Measurements from ENCODE around the gene RNF207.

The RNF207 gene

DNA sequence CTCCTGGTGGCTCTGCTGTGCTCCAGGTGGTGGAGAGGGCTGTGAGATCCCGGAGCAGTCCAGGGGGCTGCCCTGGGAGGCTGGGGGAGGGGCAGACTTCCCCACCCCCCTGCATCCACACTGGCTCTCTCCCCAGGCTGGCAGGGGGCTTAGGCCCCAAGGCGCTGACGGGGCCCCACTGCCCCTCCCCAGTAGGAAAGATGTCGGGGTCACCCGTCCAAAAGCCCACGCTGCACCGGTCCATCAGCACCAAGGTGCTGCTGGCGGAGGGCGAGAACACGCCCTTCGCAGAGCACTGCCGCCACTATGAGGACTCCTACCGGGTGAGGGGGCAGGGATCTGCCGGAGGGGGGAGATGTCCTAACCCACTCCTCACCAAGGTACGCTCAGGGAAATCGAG, 5.8 kb downstream of the RNF207 start:
- TF ChIP-seq, protein P1, sequence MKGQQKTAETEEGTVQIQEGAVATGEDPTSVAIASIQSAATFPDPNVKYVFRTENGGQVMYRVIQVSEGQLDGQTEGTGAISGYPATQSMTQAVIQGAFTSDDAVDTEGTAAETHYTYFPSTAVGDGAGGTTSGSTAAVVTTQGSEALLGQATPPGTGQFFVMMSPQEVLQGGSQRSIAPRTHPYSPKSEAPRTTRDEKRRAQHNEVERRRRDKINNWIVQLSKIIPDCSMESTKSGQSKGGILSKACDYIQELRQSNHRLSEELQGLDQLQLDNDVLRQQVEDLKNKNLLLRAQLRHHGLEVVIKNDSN (IDR thresholded peaks at IDR 0.05): no peak
- TF ChIP-seq EP300 (IDR thresholded peaks at IDR 0.05; ENCODE audit: borderline replicate concordance): no peak
- no peak for TF ChIP-seq CREB1 (IDR thresholded peaks at IDR 0.05; ENCODE audit: low read depth)
- TF ChIP-seq, protein P2, sequence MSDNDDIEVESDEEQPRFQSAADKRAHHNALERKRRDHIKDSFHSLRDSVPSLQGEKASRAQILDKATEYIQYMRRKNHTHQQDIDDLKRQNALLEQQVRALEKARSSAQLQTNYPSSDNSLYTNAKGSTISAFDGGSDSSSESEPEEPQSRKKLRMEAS (IDR thresholded peaks at IDR 0.05): no peak
- no peak for TF ChIP-seq ZBTB7A (IDR thresholded peaks at IDR 0.05; ENCODE audit: low read depth)
- TF ChIP-seq FOXM1 (IDR thresholded peaks at IDR 0.05; ENCODE audit: borderline replicate concordance, low read depth): no peak
- TF ChIP-seq TAF1 (IDR thresholded peaks at IDR 0.05; ENCODE audit: low read depth): no peak
- no peak for TF ChIP-seq TCF12 (IDR thresholded peaks at IDR 0.05; ENCODE audit: low read depth)
- TF ChIP-seq TEAD4 (IDR thresholded peaks at IDR 0.05): no peak
- no peak for TF ChIP-seq CEBPB (IDR thresholded peaks at IDR 0.05)
- no peak for TF ChIP-seq RAD21 (IDR thresholded peaks at IDR 0.05; ENCODE audit: low read depth)
- TF ChIP-seq, protein P3, sequence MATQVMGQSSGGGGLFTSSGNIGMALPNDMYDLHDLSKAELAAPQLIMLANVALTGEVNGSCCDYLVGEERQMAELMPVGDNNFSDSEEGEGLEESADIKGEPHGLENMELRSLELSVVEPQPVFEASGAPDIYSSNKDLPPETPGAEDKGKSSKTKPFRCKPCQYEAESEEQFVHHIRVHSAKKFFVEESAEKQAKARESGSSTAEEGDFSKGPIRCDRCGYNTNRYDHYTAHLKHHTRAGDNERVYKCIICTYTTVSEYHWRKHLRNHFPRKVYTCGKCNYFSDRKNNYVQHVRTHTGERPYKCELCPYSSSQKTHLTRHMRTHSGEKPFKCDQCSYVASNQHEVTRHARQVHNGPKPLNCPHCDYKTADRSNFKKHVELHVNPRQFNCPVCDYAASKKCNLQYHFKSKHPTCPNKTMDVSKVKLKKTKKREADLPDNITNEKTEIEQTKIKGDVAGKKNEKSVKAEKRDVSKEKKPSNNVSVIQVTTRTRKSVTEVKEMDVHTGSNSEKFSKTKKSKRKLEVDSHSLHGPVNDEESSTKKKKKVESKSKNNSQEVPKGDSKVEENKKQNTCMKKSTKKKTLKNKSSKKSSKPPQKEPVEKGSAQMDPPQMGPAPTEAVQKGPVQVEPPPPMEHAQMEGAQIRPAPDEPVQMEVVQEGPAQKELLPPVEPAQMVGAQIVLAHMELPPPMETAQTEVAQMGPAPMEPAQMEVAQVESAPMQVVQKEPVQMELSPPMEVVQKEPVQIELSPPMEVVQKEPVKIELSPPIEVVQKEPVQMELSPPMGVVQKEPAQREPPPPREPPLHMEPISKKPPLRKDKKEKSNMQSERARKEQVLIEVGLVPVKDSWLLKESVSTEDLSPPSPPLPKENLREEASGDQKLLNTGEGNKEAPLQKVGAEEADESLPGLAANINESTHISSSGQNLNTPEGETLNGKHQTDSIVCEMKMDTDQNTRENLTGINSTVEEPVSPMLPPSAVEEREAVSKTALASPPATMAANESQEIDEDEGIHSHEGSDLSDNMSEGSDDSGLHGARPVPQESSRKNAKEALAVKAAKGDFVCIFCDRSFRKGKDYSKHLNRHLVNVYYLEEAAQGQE (IDR thresholded peaks at IDR 0.05; ENCODE audit: low read depth): no peak
- no peak for TF ChIP-seq EGR1 (IDR thresholded peaks at IDR 0.05)

GRCh38 chr1:6212193-6212959, 6.5 kb downstream of the RNF207 start:
- TF ChIP-seq EP300 (IDR thresholded peaks at IDR 0.05; ENCODE audit: borderline replicate concordance) (no peak), FOXM1 (IDR thresholded peaks at IDR 0.05; ENCODE audit: borderline replicate concordance, low read depth) (no peak), NFIC (IDR thresholded peaks at IDR 0.05) (no peak), TCF12 (IDR thresholded peaks at IDR 0.05; ENCODE audit: low read depth) (no peak), ZBTB7A (IDR thresholded peaks at IDR 0.05; ENCODE audit: low read depth) (no peak), CREB1 (IDR thresholded peaks at IDR 0.05; ENCODE audit: low read depth) (no peak), RAD21 (IDR thresholded peaks at IDR 0.05; ENCODE audit: low read depth) (no peak), YY1 (IDR thresholded peaks at IDR 0.05; ENCODE audit: low read depth) (no peak), TAF1 (IDR thresholded peaks at IDR 0.05; ENCODE audit: low read depth) (no peak), EGR1 (IDR thresholded peaks at IDR 0.05) (no peak), CEBPB (IDR thresholded peaks at IDR 0.05) (no peak), TEAD4 (IDR thresholded peaks at IDR 0.05) (no peak)
- TF ChIP-seq, protein P3 (IDR thresholded peaks at IDR 0.05; ENCODE audit: low read depth): no peak
- TF ChIP-seq, protein P2 (IDR thresholded peaks at IDR 0.05): no peak
- TF ChIP-seq, protein P1 (IDR thresholded peaks at IDR 0.05): no peak

DNA sequence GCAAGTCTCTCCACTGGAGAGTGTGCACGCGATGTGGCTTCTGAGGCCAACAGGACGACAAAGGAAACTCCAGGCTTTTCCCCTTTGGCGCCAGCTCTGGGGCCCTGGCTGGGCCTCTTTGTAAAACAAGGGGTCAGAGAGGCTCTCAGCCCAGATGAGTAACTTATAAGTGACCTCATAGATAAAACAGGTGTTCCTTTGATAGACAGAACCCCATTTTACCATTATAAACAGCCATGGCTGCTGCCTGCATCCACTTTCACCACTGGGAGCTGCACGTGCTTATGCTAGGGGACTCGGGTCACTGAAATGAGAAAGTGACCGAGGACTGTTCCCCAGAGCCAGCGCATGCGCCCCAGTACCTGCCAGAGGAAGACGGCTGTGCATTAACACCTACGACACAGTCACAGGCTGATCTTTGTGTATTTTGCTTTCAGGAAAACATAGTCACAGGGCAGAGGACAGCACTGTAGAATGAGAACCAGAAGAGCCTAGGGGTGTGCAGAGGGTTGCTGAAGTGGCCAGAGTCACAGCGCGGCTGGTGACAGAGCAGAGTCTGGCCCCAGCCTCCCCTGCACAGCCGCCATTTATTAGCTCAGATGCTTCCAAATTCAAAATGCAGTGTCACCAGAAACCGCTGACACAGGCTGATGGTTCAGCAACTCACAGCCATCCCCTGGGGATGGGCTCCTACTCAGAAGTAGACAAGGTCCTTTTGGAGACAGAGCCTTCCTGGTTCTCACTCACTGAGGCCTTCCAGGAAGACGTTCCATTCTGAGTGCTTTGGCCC, 12.7 kb downstream of the RNF207 start:
- no peak for TF ChIP-seq TEAD4 (IDR thresholded peaks at IDR 0.05)
- TF ChIP-seq FOXM1 (IDR thresholded peaks at IDR 0.05; ENCODE audit: borderline replicate concordance, low read depth): no peak
- TF ChIP-seq, protein P2 (IDR thresholded peaks at IDR 0.05): no peak
- TF ChIP-seq, protein P3 (IDR thresholded peaks at IDR 0.05; ENCODE audit: low read depth): no peak
- no peak for TF ChIP-seq EP300 (IDR thresholded peaks at IDR 0.05; ENCODE audit: borderline replicate concordance)
- no peak for TF ChIP-seq TAF1 (IDR thresholded peaks at IDR 0.05; ENCODE audit: low read depth)
- no peak for TF ChIP-seq CEBPB (IDR thresholded peaks at IDR 0.05)
- TF ChIP-seq CREB1 (IDR thresholded peaks at IDR 0.05; ENCODE audit: low read depth): no peak
- TF ChIP-seq RAD21 (IDR thresholded peaks at IDR 0.05; ENCODE audit: low read depth): no peak
- no peak for TF ChIP-seq YY1 (IDR thresholded peaks at IDR 0.05; ENCODE audit: low read depth)
- TF ChIP-seq, protein P1 (IDR thresholded peaks at IDR 0.05): no peak
